NCI-H2081 treated with DMSO at 0.1 percent for 48 hours (cell line): ENCODE results near the gene ZNF660.

ENCODE experiments used
- DNase-seq: peaks from one replicate; lab custom pipeline; 2025; lab: John Stamatoyannopoulos, UW

The ZNF660 gene

GRCh38 chr3:44632193-44632592 is 47.4 kb downstream of the ZNF660 start:
- no peak for DNase-seq

GRCh38 chr3:44642337-44642736 is 57.6 kb downstream of the ZNF660 start:
- DNase-seq: no peak

DNA sequence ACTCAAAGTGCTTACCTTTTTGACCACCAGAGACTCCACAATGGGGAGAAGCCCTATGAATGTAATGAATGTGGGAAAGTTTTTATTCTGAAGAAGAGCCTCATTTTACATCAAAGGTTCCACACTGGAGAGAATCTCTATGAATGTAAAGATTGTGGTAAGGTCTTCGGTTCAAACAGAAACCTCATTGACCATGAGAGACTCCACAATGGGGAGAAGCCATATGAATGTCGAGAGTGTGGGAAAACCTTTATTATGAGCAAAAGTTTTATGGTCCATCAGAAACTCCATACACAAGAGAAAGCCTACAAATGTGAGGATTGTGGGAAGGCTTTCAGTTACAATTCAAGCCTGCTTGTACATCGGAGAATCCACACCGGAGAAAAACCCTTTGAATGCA is 58.3 kb downstream of the ZNF660 start:
- no peak for DNase-seq

GRCh38 chr3:44647771-44648170 is 63.0 kb downstream of the ZNF660 start:
- DNase-seq: no peak

DNA sequence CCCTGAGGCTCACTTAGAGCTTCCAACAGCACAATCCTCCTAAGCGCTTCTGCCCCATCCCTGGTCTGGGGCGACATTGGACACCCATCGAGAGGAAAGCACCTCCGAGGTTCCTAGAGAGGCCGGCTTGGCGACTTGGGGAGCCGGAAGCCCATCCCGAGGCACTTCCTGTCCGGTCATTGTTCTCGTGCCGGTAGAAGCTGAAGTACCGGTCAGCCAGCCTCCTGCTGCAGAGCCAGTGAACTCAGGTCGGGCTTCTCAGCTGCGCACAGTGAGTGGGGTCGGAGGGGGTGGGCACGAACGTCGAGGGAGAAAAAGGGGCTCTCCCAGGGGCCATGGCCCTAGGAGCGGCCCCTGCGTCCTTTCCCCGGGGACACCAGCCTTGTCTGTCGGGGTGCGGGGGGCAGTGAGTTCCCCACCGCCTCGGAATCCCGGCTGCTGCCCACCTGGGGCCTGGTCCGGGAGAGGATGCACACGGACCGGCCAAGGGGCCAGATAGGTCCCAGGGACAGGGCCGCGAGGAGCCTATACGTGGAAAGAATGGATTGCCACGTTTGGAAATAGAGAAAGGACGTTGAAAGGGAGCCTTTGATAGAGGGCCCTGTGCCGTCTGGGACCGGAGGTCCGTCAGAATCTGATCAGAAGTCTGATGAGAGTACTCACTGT is 63.9 kb downstream of the ZNF660 start, which contains the start of gene ZNF35:
Gene ZNF35 (plus strand): TSS at position 169 of the 666 bp plus-strand sequence. CDS start 2,336 bp downstream, outside the sequence.
- DNase-seq: peak; percentile 26
